HG03442 (cell line): ENCODE measurements around the gene ARMC9.
"Not testable (repeated sequence)": the region's sequence is repeated elsewhere in the genome, so short reads cannot be mapped to it uniquely, and the experiment has no call there.

Experiments used
- ATAC-seq: cut with Tn5 transposase; IDR thresholded peaks from one replicate; pipeline ENCODE4 v1.9.1; 2021; ENCODE audit warnings: mild to moderate bottlenecking, moderate library complexity; ENCODE audit not compliant: unreplicated experiment

Gene ARMC9

GRCh38 chr2:231335591-231335990, 137.2 kb downstream of the ARMC9 start:
- no peak for ATAC-seq

- ATAC-seq: no peak
These were observed 137.8 kb downstream of the ARMC9 start for GRCh38 chr2:231336236-231336635.

DNA sequence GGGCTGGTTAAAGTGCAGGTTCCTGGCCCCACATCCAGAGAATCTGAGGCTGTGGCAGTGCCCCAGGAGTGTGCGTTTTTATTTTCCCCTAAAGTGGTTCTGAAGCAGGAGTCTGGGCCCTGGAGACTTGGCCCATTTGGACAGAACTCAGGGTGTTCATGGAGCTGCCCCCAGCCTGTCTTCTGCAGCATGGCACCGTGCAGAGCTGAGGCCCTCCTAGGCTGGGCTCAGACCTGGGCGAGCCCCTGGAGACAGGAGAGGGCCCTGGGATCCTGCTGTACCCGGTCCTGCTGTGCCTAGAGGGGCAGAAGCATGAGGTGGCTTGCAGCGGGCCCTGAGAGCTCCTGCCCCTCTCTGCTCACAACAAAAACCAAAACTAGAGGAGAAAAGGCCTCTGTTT, 138.3 kb downstream of the ARMC9 start:
- no peak for ATAC-seq

GRCh38 chr2:231337807-231338759, 139.7 kb downstream of the ARMC9 start:
- ATAC-seq: no peak

GRCh38 chr2:231339316-231339715, 140.9 kb downstream of the ARMC9 start:
- no peak for ATAC-seq

DNA sequence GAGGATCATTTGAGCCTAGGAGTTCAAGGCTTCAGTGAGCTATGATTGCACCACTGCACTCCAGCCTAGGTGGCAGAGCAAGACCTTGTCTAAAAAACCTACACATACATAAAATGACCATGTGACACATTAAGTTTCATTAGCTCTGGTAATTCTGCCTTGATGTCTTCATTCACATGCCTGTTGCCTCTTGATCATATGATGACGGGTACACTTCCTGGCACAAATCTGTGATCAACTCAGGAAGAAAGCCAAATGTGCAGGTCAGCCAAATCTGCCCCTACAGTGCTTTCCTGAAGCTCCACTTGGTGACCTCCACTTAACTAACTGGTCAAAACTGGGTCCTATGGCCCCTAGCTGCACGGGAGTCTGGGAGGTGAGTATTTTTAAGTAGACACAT, 142.7 kb downstream of the ARMC9 start:
- no peak for ATAC-seq

- ATAC-seq: no peak
These were observed 143.8 kb downstream of the ARMC9 start for GRCh38 chr2:231342061-231342711.

DNA sequence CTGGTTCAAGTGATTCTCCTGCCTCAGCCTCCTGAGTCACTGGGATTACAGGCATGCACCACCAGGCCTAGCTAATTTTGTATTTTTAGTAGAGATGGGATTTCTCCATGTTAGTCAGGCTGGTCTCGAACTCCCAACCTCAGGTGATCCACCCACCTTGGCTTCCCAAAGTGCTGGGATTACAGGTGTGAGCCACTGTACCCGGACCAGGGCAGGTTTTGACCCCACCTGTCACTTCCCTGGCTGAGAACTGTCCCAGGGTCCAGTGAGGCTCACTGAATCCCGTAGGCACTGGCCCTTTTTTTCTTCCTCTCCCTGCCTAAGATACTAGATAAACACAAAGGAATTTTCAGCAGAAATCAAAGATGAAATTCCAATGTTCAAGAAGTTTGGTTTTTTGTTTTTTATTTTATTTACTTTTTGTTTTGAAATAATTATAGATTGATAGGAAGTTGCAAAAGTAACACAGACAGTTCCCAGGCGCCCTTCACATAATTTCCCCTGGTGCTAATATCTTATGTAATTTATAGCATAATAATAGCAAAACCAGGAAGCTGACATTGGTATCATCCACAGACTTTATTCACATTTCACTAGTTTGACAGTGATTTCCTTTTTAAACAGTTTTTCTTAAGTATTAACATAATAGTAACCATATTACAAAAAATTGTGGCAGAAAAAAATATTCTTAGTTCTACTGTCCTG, 144.7 kb downstream of the ARMC9 start:
- no peak for ATAC-seq

GRCh38 chr2:231343988-231344387, 145.6 kb downstream of the ARMC9 start:
- no peak for ATAC-seq

- no peak for ATAC-seq
These were observed 146.4 kb downstream of the ARMC9 start for GRCh38 chr2:231344851-231345250.

DNA sequence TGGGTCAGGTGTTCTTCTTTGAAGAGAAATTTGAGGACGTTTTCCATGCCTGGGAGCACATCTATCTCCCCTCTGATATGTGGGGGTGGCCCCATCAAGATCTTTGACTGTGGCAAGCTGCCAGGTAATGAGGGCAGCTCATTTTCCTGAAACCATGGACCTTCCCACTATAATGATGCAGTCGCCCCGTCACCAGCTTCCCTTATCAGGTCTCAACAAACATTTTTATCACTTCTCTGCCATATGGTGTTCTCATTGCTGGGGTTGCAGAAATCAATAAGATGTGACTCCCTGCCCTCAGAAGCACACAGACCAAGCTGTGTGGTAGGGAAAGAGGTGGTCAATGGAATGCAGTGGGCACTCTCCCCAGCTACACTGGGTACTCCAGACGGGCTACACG, 148.7 kb downstream of the ARMC9 start:
- ATAC-seq: no peak

DNA sequence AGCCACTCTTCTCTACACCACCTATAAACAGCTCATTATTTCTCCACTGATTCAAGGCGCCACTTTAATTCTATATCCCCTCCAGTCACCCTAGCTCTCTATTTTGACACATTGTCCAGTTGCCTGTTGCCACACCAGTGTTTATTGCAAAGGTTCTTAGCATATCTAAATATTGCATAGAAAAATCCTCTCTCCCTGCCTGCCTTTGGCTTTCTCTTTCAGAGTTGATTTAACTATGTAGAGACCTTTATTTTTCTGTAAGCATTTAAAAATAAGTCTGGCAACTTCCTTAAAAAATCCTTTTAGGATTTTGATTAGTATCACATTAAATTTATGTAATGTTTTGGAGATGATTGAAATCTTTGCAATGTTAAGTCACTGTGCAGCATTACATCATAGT, 149.2 kb downstream of the ARMC9 start:
- ATAC-seq: no peak

DNA sequence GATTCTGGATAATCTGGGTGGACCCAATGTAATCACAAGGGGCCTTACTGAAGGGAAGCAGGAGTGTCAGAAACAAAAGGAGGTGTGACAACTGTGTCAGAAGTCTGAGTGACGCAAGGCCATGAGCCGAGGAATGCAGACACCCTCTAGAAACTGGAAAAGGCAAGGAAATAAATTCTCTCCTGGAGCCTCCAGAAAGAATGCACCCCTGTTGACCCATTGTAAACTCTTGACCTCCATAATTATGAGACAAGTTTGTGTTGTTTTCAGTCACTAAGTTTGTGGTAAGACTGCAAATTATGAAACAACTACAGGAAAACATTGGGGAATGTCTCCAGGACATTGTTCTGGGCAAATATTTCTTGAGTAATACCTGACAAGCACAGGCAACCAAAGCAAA, 149.7 kb downstream of the ARMC9 start:
- ATAC-seq: no peak

DNA sequence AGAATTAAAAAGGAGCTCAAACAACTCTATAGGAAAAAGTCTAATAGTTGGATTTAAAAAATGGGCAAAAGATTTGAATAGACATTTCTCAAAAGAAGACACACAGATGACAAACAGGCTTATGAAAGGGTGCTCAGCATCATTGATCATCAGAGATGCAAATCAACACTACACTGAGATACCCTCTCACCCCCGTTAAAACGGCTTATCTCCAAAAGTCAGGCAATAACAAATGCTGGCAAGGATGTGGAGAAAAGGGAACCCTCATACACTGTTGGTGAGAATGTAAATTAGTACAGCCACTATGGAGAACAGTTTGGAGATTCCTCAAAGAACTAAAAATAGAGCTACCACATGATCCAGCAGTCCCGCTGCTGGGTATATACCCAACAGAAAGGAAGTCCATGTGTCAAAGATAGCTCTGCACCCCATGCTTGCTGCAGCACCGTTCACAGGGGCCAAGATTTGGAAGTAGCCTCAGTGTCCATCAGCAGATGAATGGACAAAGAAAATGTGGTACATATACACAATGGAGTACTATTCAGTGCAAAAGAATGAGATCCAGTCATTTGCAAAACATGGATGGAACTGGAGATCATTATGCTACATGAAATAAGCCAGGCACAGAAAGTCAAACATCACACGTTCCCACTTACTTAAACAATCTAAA, 150.4 kb downstream of the ARMC9 start:
- ATAC-seq: no peak

- not testable (repeated sequence) for ATAC-seq
These were observed 150.9 kb downstream of the ARMC9 start for GRCh38 chr2:231349374-231349735.

DNA sequence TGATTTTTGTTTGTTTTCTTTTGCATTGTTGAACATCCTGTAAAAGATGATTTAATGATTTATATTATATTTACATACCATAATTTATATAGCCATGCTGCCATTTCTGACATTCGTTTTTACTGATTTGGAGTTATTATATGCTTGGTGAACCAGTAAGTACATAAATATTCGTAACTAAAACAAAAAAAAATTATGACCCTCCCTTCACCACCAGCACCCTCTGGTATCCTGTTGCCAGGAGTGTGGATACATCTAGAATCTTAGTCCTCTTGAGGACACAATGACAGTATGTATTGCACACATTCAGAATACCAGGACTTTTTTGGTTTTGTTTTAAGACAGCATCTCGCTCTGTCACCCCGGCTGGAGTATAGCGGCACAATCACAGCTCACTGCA, 153.2 kb downstream of the ARMC9 start:
- ATAC-seq: no peak

DNA sequence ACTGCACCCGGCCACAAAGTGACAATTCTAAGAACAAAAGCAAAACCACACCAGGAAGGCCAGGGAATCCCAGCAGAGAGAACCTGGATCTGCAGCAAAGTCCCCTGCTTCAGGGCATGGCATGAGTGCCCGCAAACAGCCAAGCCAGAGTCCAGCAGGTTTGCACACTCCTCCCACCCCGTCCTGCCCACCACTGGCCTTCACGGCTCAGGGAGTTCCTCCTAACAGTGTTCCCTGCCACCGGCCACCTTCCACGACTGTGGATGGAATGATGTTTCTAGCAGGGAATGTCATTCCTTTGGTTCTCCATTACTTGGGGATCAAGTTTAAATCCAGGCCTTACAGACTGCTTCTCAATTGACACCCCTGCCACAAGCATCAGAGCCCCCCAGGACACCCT, 155.0 kb downstream of the ARMC9 start:
- no peak for ATAC-seq

DNA sequence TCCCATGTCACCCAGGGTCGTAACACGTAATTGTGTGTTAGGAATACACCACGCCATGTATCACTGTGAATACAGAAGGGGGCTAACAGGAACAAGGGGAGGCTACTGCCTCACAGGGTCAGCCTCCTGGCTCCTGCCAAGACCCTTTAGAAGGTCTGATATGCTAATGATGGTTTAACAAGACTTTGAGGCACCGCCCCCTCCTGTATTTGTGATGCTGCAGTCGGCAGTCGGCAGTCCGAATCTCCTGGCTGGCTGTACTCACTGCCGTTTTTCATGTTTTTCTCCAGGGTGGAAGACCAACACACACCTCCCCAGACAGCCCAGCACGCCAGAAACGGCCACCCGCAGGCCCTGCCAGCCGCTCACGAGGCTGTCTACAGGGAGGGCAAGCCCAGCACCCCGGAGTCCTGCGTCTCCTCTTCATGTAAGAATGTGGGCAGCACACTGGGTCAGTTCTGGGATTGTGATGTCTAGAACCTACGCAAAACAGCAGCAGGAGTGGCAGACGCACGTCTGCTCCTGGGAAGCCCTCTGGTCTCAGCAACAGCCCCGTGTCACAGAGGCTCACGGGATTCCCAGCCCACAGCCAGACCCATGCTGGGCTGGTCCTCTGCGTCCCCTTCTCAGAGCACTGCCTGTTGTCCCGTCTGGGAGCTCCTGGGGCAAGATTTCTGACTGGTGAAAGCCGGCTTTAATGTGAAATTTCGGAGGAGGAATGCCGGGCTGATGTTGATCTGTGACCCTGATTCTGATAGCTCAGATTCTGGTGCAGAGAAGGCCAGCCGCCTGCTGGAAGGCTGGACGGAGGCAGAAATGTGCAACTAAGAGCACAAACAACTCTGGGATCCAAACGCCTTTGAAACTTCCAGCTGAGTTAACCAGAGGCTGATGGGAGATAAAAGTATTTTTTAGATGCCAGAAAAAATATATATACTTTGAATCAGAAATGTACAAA, 157.4 kb downstream of the ARMC9 start:
- no peak for ATAC-seq

- ATAC-seq: no peak
These were observed 158.0 kb downstream of the ARMC9 start for GRCh38 chr2:231356466-231356844.

DNA sequence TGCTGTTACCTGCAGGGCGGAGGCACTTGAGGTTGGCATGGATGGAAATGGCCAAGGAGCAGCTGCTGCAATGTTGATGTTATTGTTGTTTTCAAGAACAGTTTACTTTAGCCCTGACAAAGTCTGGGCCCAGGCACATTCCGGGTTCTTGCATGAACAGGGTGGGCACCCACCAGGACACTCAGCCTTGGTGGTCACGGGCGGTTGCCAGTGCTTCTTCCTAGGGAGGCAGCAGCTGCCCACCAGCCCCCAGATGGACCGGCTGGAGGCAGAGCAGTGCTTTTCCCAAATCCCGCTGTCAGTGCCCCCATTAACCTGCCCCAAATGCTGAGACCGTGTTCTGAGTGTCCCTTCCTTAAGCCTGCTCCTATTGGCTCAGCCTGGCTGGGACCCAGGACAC, 158.6 kb downstream of the ARMC9 start:
- ATAC-seq: no peak
